Upper lobe of right lung (tissue), 1 donor: ENCODE data around the gene TRAPPC5. TPM values are rescaled to one million over a fixed set of nuclear protein-coding genes. Genes with fewer than 3 reads are reported as not detected.

Experiments used
- ATAC-seq: fragments of 200-7000 bp; cut with Tn5 transposase; one replicate; pipeline ENCODE4 v1.9.1; 2020; ENCODE audit warnings: mild to moderate bottlenecking, moderate library complexity
- DNase-seq: peaks from one replicate; pipeline ENCODE4 v3.0.0-alpha.2; 2020
- H3K27ac ChIP-seq: fragments of 200-600 bp; one replicate; pipeline ENCODE4 v1.8.0; 2022
- H3K27me3 ChIP-seq: fragments of 200-600 bp; one replicate; pipeline ENCODE4 v1.8.0; 2022; ENCODE audit warnings: mild to moderate bottlenecking
- H3K36me3 ChIP-seq: fragments of 200-600 bp; one replicate; pipeline ENCODE4 v1.8.0; 2022
- H3K4me1 ChIP-seq: fragments of 200-600 bp; one replicate; pipeline ENCODE4 v1.8.0; 2022
- H3K4me3 ChIP-seq: fragments of 200-600 bp; one replicate; pipeline ENCODE4 v1.8.0; 2022; ENCODE audit warnings: mild to moderate bottlenecking
- H3K9me3 ChIP-seq: fragments of 200-600 bp; one replicate; pipeline ENCODE4 v1.8.0; 2022
- intact Hi-C: fragments of 100-400 bp; cut with DNase I; formaldehyde crosslinking; loops from one replicate; pipeline ENCODE4 v1.11.0; 2022
- total RNA-seq: library from RNA; stranded (reverse); fragmentation: NEBNext Ultra II Directional; extraction: Animal tissue kit (Norgen Biotek cat#: 25700); gene quantifications from one replicate; pipeline ENCODE4 v1.2.1, GENCODE V29; 2021
- TF ChIP-seq, protein P1 (sequence below): fragments of 200-600 bp; IDR thresholded peaks from one replicate; pipeline ENCODE4 v1.8.0; 2022; ENCODE audit warnings: antibody characterized with exemption
- donor health status: DM: no; HTN: yes; CAD: no; lungs with severe emphysema.

Gene TRAPPC5
- total RNA-seq, 1 donor from 2014 or later = 83.9 TPM

DNA sequence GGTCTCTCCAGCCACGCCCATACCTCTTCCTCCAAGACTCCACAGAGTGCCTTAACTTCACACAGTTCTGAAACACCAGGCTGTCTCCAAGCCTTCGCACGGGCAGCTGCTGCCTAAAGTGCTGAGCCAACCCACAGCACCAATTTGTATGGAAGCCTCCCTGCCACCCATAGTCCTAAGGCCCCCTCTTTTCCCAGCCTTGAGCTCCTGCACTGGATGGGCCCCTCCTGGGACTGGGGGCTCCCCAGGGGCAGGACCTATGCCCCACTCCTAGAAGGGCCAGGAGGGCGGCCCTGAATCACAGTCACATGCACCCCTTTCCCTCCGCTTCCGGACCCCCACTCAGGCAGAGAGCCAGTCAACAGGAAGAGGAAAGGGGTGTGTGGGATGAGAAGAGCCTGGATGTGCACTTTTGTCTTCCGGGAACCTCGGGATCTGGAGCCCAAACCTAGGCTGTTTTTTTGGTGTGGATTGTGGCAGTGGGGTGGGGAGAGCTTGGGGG is 26.4 kb downstream of the TRAPPC5 start:
- DNase-seq (no peak), ATAC-seq (peak; percentile 21)
- Histone ChIP-seq H3K27ac (no peak overlapping the region), H3K27me3 (no peaks in the 10 kb centered on the region), H3K9me3 (no peaks in the 10 kb centered on the region), H3K4me3 (no peak overlapping the region), H3K4me1 (peaks cover 12% of the 10 kb centered on the region), H3K36me3 (no peaks in the 10 kb centered on the region)
- TF ChIP-seq, protein P1, sequence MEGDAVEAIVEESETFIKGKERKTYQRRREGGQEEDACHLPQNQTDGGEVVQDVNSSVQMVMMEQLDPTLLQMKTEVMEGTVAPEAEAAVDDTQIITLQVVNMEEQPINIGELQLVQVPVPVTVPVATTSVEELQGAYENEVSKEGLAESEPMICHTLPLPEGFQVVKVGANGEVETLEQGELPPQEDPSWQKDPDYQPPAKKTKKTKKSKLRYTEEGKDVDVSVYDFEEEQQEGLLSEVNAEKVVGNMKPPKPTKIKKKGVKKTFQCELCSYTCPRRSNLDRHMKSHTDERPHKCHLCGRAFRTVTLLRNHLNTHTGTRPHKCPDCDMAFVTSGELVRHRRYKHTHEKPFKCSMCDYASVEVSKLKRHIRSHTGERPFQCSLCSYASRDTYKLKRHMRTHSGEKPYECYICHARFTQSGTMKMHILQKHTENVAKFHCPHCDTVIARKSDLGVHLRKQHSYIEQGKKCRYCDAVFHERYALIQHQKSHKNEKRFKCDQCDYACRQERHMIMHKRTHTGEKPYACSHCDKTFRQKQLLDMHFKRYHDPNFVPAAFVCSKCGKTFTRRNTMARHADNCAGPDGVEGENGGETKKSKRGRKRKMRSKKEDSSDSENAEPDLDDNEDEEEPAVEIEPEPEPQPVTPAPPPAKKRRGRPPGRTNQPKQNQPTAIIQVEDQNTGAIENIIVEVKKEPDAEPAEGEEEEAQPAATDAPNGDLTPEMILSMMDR = no peak
- intact Hi-C loops = no loop called here

DNA sequence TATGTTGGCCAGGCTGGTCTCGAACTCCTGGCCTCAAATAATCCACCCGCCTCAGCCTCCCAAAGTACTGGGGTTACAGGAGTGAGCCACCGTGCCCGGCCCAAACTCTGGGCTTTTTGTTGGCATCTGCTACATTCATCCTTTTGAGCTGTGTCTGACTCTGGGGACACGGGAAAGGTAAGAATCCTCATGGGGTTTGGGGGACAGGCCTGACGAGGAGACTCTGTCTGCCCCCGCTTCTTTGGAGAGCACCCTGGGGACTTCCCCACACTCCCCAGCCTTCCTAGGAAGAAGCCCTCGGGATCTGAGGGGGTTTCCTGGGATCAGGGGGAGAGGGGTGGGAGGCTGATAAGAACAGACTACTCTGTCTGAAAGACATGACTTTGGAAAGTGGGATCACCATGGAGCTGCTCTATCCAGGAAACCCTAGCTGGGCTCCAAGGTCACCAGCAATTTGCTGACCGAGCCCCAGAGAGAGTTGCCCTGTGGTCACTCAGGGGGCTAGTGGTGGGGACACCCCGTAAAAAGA is 29.4 kb downstream of the TRAPPC5 start:
- no peak for ATAC-seq
- DNase-seq = no peak
- TF ChIP-seq, protein P1 = no peak

DNA sequence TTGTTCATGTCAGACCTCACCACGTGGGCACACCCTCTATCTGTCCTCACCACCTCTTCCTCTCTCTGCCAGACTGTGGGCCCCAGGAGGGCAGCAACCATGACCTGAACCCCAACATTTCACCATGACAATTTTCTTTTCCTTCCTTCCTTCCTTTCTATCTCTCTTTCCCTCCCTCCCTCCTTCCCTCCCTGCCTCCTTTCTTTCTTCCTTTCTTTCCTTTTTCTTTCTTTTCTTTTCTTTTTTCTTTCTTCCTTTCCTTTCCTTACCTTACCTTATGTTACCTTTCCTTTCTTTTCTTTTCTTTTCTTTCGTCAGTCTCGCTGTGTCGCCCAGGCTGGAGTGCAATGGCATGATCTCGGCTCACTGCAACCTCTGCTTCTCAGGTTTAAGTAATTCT is 30.0 kb downstream of the TRAPPC5 start:
- no peak for DNase-seq
- H3K4me3 ChIP-seq = no peak overlapping the region
- no peak for ATAC-seq
- no peak overlapping the region for H3K27ac ChIP-seq
- H3K27me3 ChIP-seq = no peaks in the 10 kb centered on the region
- no peaks in the 10 kb centered on the region for H3K9me3 ChIP-seq
- no peaks in the 10 kb centered on the region for H3K36me3 ChIP-seq
- intact Hi-C loops = no loop called here
- TF ChIP-seq, protein P1 = no peak
- peaks cover 12% of the 10 kb centered on the region for H3K4me1 ChIP-seq

More for the DNA sequence above, 29.4 kb downstream of the TRAPPC5 start:
- no peak overlapping the region for H3K27ac ChIP-seq
- no peaks in the 10 kb centered on the region for H3K9me3 ChIP-seq
- no peaks in the 10 kb centered on the region for H3K36me3 ChIP-seq
- no peak overlapping the region for H3K4me3 ChIP-seq
- intact Hi-C loops = no loop called here
- H3K4me1 ChIP-seq = peaks cover 12% of the 10 kb centered on the region
- H3K27me3 ChIP-seq = no peaks in the 10 kb centered on the region

DNA sequence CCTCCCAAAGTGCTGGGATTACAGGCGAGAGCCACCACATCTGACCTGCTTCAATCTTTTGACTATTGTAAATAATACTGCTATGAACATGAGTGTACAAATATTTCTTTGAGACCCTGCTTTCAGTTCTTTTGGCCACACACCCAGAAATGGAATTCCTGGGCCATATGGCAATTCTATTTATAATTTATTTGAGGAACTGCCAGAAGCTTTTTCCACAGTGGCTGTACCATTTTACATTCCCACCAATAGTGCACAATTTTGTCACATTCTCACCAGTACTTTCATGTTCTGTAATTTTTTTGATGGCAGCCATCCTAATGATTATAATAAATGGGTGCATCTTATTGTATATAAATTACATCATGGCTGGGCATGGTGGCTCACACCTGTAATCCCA is 35.0 kb downstream of the TRAPPC5 start:
- Histone ChIP-seq H3K36me3 (no peaks in the 10 kb centered on the region), H3K4me3 (no peak overlapping the region), H3K27ac (no peak overlapping the region), H3K27me3 (no peaks in the 10 kb centered on the region), H3K4me1 (no peaks in the 10 kb centered on the region), H3K9me3 (peaks cover 5% of the 10 kb centered on the region)
- TF ChIP-seq, protein P1 = no peak
- ATAC-seq (no peak), DNase-seq (no peak)
- intact Hi-C loops = no loop called here

DNA sequence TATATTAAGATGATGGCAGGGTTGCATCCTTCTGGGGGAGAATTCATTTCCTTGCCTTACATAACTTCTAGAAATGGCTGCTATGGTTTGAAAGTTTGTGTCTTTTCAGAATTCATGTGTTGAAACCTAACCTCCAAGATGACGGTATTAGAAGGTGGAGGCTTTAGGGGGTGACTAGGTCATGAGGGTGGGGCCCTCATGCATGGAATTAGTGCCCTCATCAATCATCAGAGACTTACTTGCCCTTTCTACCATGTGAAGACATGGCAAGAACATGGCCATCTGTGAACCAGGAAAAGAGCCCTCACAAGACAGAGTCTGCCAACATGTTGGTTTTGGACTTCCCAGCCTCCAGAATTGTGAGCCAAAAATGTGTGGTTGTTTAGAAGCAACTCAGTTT is 36.1 kb downstream of the TRAPPC5 start:
- Histone ChIP-seq H3K4me3 (no peak overlapping the region), H3K36me3 (no peaks in the 10 kb centered on the region), H3K27ac (no peak overlapping the region), H3K9me3 (peaks cover 5% of the 10 kb centered on the region), H3K4me1 (no peaks in the 10 kb centered on the region), H3K27me3 (no peaks in the 10 kb centered on the region)
- ATAC-seq (no peak), DNase-seq (no peak)
- intact Hi-C loops = no loop called here
- TF ChIP-seq, protein P1 = no peak

DNA sequence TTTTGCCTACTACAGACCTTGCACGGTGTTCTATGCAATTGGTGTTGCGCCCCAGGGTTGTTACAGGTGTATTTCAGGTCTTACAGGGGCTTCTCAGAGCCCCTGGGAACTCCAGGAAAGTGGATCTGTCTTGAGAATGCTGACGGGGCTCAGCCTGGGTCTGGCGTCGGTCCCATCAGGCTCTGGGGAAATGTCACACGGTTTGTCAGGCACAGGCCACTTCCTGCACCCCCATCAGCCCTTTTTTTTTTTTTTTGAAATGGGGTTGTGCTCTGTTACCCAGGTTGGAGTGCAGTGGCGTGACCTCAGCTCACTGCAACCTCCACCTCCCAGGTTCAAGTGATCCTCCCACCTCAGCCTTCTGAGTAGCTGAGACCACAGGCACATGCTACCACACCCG is 38.0 kb downstream of the TRAPPC5 start:
- DNase-seq (no peak), ATAC-seq (no peak)
- no peaks in the 10 kb centered on the region for H3K4me1 ChIP-seq
- no peaks in the 10 kb centered on the region for H3K36me3 ChIP-seq
- no peak overlapping the region for H3K4me3 ChIP-seq
- no peaks in the 10 kb centered on the region for H3K27me3 ChIP-seq
- TF ChIP-seq, protein P1 = no peak
- intact Hi-C loops = no loop called here
- no peak overlapping the region for H3K27ac ChIP-seq
- H3K9me3 ChIP-seq = peaks cover 5% of the 10 kb centered on the region
